Spleen (tissue), 7 donors: Measurements from ENCODE around the gene DNAAF1.
A peak's percentile ranks its signal among the peaks of the same experiment; 100 is the strongest.

Source experiments
- POLR2A ChIP-seq, 3 donors: fragments of 450-650 bp; IDR thresholded peaks; one replicate each; pipeline ENCODE4 v1.5.1; 2017; ENCODE audit warnings: antibody characterized with exemption in 3 of 3, mild to moderate bottlenecking in 1 of 3
- POLR2AphosphoS5 ChIP-seq, 3 donors: sonication (generic); formaldehyde crosslinking; IDR thresholded peaks; one replicate each; pipeline ENCODE4 v1.5.1; 2017; ENCODE audit warnings: antibody characterized with exemption in 3 of 3
- TF ChIP-seq, protein P1 (sequence below), 11 experiments: fragments of 200-600 bp in 7 of 11; fragments of 450-650 bp in 4 of 11; sonication (generic) in 4 of 11; IDR thresholded peaks in 8 of 11; conservative IDR thresholded peaks in 3 of 11; 1 replicate in 7 of 11; 2 replicates in 4 of 11; pipeline versions ENCODE4 v1.4.0 to v1.8.0; 2016 to 2021; ENCODE audit warnings: antibody characterized with exemption in 11 of 11, inconsistent platforms in 4 of 11, mild to moderate bottlenecking in 1 of 11
- donor health status: DM: no; HTN: no; CAD: no; lungs with moderate emphysema.
- donor health status: DM: no; HTN: no; CAD: no.
- donor health status: DM: no; HTN: no; CAD: no.

DNA sequence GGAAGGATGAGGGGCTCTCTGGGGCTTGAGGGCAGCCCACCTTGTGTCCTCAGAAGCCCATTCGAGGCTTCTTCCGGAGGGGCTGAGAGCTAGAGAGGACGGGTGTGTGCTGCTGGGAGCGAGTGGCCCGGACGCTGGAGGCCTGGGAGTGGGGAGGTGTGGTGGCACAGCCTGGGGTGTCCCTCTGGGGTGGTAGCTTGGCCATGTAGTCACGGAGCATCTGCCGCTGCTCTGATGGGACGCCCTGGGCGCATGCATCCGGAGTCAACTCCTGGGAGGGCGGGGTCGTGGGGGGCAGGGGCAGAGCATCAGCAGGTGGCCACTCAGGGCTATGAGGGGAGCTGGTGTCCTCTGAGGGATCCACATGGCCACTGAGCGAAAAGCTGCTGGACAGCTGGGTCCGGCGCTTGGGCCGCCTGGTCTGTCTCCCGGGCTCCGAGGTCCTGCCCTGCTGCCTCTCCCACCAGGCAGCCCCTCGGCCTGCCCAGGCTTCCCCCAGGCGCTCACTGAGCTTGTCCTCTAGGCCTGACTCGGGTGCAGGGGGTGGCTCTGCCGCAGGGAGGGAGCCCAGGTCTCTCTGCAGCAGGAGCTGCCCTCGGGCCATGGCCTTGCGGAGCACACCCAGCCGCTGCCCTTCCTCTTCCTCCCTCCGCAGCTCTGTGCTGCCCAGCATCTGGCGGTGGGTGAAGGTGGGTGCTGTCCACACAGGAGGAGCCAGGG, 33.9 kb downstream of the DNAAF1 start:
- TF ChIP-seq, protein P1, sequence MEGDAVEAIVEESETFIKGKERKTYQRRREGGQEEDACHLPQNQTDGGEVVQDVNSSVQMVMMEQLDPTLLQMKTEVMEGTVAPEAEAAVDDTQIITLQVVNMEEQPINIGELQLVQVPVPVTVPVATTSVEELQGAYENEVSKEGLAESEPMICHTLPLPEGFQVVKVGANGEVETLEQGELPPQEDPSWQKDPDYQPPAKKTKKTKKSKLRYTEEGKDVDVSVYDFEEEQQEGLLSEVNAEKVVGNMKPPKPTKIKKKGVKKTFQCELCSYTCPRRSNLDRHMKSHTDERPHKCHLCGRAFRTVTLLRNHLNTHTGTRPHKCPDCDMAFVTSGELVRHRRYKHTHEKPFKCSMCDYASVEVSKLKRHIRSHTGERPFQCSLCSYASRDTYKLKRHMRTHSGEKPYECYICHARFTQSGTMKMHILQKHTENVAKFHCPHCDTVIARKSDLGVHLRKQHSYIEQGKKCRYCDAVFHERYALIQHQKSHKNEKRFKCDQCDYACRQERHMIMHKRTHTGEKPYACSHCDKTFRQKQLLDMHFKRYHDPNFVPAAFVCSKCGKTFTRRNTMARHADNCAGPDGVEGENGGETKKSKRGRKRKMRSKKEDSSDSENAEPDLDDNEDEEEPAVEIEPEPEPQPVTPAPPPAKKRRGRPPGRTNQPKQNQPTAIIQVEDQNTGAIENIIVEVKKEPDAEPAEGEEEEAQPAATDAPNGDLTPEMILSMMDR (IDR thresholded peaks at IDR 0.05 in 8 of 11, conservative IDR thresholded peaks at IDR 0.05 in 3 of 11) = no peak
- TF ChIP-seq POLR2A (IDR thresholded peaks at IDR 0.05) = no peak
- TF ChIP-seq POLR2AphosphoS5 (IDR thresholded peaks at IDR 0.05) = peak in 2 of 3 donors; percentile 61 to 73
